ENCODE data around the gene CDKL4.
"Not testable (repeated sequence)": the region's sequence is repeated elsewhere in the genome, so short reads cannot be mapped to it uniquely, and the experiment has no call there.

The CDKL4 gene

DNA sequence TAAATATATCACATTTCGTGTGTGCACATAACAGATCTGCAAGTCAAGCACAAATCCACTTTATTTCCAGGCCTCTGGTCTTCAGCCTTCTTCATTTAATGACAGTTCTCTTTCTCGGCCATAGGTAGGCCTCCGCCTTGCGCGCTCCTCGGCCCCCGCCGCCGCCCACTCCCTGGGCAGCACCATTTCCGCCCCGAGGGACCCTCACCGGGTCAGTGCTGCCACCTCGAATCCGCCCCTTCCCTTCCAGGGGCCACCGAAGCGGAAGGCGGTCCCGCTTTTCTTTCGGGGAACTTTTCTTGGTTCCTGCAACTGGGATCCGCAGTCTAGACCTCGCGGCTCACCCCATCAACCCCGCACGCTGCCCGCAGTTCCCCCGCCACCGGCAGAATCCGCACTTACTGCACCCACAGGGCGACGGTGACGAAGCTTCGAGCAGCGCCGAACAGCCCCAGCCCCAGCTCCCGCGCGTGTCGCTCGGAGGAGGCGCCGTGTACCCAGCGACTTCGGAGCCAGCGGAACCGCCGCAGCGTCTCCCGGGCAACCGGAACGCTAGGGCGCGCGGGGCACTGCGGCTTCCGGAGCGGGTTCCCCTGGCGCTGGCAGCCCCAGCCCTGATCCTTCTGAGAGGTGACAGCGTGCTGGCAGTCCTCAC is at the start of gene CDKL4:
TSS of gene CDKL4 (minus strand) at position 502 of the 655 bp plus-strand sequence.
- no peak for DNase-seq

DNA sequence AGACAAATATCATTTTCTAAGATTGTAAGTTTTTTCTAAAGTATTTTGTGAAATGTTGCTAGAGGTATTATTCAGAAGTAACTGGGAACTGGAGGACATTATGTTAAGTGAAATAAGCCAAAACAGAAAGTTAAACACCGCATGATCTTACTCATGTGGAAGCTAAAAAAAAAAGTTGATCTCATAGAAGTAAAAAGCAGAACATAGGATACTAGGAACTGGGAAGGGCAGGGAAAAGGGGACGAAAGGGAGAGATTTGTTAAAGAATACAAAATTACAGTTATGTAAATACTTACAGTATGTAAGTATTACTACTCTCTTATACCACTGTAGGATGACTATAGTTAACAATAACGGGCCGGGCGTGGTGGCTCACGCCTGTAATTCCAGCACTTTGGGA is 46.7 kb upstream of the CDKL4 start:
- no peak for DNase-seq

DNA sequence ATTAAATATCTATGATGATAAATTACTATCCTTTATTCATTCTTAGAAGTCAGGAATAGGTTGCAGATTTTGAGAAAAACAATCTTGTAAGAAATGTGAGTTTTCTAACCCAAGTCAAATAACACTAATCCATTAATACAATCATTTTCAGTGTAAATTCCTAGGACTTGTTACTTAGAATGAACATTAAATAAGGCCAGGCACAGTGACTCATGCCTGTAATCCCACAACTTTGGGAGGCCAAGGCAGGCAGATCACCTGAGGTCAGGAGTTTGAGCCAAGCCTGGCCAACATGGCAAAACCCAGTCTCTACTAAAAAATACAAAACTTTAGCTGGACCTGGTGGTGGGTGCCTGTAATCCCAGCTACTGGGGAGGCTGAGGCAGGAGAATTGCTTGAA is 45.8 kb upstream of the CDKL4 start:
- DNase-seq, result no peak

DNA sequence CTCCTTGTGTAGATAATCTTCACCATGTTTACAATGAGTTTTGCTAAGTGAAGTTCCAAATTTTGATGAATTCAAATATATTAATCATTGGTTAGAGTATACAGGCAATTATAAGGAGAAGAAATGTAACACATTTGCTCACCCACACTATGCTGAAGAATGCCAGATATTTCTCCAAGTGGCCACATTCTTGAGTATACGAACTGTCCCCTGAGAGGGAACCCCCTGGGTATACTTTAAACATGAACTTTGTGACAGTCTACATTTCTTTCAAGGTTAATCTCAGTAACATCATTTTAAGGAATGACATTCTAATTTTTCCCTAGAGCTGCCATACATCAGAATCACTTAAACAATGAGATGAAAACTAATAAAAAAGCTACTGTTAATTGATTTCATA is 39.8 kb upstream of the CDKL4 start:
- no peak for DNase-seq

DNA sequence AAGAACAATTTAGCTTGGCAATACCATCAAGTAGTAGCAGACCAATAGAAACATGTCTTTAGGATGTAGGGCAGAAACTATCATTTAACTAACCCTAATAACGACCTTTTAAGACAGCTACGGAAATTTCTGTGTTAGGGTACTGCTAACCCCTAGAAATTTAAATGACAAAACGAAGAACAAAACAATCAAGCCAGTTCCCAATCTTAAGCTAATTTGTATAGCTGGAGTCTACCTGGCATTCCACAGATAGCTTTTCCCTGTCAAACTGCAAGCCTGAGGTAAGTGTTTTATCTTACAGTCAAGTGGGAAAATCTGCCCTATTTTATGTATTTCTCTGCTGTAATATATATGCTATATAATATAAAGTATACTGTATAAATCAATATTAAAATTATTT is 37.6 kb upstream of the CDKL4 start:
- no peak for DNase-seq

DNA sequence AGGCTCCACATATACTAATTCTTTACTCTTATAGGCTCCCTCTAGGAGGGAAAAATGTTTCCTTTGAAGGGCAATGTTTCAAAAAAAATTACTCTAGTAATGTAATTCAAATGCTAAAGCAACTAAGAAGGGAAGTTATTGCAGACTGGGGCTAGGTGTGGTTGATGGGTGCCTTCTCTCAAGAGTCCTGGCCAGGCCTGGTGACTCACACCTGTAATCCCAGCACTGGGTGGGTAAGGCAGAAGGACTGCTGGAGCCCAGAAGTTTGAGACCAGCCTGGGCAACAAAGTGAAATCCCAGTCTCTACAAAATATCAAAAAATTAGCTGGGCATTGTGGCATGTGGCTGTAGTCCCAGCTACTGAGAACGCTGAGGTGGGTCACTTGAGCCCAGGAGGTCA is 31.2 kb upstream of the CDKL4 start:
- DNase-seq, result no peak

DNA sequence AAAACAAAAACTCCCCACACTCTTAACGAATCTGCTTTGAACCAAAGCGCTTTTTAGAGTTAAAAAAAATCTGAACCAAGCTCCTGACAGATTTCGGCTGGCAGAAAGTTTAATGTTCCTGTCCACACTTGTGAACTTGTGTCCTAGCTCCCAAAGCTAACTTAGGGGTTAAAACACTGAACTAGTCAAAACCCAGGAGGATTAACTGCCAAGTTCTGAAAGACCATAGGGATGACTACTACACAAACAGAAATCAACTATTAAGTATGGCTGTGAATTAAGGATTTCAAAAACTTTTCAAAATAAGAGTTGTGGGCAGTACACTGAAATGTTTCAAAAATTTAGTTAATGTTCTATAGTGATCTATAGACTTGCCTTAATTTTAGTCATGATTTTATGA is 26.2 kb upstream of the CDKL4 start:
- no peak for DNase-seq

DNA sequence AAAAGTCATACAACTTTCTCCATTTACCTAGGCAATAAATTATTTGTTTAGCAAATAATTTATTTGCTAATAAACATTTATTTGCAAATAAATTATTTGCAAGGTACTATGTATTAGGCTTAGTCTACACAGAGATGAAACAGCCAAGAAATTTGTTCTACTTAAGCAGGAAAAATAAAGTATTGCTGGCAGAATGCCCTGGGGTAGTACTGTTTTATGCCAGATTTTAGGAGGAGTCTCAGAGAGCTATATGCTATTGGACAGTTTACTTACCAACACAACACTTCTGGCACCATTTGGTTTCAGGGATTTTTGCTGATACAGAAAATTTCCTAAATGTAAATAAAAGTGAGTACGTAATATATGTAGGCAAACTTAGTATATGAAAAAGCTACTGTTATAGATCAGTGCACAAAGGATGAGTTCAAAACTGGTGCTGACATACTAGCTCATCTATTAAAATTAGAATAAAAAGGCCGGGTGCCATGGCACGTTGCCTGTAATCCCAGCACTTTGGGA is 23.2 kb upstream of the CDKL4 start:
- no peak for DNase-seq

DNA sequence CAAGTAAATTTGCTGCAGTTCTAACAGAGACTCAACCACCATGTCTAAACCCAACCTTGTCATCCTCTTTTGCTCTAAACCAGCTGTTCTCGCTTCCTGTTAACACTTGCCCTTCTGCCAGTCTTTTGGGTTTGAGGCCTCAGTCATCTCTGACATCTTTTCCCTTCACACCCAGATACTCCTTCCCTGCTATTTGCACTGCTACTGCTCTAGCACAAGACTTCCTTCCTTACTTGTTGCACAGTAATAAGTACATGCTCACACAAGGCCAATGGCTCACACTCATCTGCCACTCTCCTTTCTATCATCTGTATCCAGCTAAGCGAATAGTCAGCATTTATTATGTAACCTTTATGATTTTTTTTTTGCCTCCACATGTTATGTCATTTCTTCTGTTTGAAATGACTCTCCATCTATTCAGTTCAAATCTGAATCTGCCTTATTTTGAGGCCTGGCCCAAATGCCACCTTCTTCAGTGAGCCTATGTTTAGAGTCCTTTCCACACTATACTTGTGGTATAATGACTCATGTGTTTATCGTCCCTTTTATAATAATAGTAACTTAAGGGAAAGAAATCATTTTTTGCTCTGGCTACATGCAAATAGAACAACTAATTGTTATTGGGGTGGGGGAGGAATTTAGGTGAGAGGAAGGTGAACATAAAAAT is 22.5 kb upstream of the CDKL4 start:
- DNase-seq, result no peak

DNA sequence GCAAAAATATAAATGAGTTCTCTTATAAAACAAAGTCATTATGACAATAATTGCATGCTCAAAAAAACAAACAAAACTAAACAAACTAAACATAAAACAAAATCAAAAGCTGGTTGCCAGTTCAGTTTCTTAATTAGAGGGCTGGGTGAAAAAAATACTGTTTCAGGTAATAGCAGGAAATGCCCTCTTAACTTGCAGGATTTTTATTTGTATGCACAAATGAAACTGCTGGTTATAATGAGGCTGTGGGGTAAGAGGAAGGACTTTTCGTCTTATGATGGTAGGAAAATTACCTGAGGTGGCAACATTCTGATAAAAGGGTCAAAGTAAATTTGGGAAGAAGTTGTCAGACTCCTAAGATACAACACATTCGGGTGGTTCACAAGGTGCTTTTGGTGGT is 21.5 kb upstream of the CDKL4 start:
- DNase-seq, result no peak

DNA sequence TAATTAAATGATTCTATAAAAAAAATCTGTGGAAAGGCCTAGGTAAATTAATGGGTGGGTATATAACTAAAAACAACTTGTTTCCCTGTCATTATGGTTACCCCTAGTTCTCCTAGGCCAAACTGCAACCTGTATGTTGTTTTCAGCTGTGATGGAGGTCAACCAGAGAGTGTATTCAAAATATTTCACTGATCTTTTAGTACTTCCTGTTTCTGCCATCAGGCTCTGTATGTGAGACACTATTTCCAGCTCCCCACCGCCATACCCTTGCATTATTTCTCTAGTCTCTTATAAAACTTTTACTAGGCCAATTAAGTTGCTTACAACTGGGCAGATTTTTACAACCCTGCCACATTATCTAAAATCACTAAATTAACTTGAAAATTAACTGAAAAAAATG is 21.0 kb upstream of the CDKL4 start:
- no peak for DNase-seq

DNA sequence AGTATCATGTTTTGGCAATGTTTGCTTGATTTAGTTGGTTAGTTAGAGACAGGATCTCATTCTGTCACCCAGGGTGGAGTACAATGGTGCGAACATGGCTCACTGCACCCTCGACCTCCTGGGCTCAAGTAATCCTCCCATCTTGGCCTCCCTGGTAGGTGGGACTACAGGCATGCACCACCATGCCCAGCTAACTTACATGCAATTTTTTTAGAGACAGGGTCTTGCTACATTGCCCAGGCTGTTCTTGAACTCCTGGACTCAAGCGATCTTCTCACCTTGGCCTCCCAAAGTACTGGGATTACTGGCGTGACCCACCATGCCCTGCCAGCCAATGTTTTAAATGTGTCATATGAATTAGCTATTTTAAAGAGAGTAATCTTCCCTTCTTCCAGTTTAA is 16.3 kb upstream of the CDKL4 start:
- DNase-seq, result no peak

DNA sequence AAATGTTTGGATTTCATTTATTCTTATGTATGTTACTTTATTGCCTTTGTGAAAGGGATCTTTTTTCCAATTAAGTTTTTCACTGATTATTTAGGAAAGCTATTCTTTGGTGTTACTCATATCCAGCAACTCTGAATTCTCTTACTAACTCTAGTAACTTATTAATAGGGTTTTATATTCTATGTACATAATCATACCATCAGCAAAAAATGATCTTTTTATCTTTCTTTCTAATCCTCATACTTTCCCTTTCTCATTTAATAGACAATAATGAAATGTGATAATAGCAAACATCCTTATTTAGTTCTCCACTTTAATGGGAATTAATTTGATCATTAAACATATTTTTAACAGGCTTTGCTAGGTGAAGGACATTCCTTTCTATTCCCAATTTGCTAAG is 12.3 kb upstream of the CDKL4 start:
- no peak for DNase-seq

DNA sequence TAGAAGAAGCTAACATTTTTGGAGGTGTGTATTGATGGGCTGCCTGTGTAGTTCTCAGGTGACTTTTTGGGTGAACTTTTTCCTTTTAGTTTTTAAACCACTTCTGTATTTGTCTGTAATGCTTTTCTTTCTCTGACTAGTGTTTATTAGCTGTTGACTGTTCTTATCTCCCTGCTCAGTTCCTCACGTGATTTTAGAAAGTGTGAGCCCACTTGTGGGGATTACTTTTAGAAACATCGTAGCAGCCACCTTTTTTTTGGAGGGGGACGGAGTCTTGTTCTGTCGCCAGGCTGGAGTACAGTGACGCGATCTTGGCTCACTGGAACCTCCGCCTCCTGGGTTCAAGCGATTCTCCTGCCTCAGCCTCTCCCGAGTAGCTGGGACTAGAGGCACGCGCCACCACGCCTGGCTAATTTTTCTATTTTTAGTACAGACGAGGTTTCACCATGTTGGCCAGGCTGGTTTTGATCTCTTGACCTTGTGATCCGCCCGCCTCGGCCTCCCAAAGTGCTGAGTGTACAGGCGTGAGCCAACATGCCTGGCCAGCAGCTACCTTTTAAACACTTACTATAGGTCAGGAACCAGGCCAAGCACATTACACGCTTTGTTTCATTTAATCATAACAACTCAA is 9.2 kb upstream of the CDKL4 start:
- DNase-seq, result no peak

DNA sequence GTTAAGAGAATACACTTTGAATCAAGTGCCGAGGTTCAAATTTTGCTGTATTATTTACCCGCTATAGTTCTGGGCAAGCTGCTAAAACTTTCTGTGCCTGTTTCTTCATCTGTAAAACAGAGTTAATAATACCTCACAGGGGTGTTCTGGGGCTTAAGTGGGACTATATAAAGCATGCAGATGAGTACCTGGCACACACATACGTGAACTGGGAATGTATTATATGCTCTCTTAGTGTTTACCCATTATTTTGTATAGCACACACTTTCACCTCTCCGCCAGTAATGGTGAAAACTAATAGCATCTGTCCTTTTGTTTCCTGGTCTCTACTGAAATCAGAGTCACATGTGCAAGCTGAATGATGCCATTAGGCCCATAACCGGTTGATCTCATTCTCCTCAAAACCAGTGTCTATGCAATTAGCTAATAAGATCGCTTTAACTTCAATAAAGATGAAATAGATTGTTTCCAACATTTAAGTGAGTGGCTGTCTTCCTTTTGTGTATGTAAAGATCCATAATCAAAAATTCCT is 3.8 kb upstream of the CDKL4 start:
- peak; percentile 81 for DNase-seq

DNA sequence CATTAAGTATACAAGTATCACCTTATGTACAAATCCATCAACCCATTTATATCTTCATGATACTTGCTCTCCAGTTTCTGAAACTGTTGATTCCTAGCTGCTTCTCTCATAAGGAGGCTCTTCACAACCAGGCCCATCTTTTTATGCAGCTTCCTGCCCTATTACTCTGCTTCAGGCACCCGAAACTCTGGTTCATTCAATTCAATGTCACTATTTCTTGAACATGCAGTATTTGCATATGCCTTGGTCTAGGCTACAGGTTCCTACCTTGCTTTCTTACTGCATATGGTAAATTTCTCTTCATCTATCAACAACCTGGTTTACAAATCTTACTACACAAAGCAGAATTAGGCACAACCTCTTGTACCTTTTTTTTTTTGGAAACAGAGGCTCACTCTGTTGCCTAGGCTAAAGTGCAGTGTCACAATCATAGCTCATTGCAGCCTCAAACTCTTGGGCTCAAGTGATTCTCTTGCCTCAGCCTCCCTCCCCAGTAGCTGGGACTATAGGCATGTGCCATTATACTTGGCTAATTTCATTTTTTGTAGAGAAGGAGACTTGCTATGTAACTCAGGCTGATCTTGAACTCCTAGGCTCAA is 2.7 kb upstream of the CDKL4 start:
- no peak for DNase-seq

DNA sequence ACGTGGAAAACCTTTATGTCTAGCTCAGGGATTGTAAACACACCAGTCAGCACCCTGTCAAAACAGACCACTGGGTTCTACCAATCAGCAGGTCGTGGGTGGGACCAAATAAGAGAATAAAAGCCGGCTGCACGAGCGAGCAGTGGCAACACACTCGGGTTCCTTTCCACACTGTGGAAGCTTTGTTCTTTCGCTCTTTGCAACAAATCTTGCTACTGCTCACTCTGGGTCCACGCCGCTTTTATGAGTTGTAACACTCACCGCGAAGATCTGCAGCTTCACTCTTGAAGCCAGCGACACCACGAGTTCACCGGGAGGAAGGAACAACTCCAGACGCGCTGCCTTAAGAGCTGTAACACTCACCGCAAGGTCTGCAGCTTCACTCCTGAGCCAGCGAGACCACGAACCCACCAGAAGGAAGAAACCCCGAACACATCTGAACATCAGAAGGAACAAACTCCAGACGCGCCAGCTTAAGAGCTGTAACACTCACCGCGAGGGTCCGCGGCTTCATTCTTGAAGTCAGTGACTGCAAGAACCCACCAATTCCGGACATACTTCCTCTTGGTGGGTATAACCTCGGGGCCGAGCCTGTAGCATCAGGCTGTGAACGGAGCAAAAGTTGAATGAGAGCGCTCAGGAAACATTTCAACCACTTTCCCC is 1.3 kb upstream of the CDKL4 start:
- DNase-seq, result not testable (repeated sequence)

DNA sequence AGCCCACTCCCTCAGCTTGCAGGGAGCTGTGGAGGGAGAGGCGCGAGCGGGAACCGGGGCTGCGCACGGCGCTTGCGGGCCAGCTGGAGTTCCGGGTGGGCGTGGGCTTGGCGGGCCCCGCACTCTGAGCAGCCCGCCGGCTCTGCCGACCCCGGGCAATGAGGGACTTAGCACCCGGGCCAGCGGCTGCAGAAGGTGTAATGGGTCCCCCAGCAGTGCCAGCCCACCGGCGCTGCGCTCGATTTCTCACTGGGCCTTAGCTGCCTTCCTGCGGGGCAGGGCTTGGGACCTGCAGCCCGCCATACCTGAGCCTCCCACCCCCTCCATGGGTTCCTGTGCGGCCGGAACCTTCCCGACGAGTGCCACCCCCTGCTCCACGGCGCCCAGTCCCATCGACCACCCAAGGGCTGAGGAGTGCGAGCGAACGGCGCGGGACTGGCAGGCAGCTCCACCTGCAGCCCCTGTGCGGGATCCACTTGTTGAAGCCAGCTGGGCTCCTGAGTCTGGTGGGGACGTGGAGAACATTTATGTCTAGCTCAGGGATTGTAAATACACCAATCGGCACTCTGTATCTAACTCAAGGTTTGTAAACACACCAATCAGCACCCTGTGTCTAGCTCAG is 582 bp upstream of the CDKL4 start:
- DNase-seq, result not testable (repeated sequence)

DNA sequence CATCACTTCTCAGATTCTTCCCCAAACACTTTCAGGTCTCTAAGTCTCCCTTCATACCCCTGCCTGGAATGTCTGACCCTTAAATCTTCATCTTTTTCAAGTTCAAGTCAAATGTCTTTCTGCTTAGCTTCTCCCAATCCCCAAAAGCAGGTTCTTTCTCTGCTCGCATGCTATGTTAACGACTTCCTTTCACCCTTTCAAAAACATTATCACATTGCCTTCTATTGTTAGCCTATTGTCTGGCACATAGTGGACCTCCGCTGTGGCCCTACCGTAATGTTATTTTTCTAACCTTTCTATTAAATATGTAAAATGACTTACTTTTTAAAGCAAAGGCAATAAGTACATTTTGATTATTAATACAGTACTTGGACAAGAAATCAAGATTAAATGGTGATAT is 2.2 kb downstream of the CDKL4 start:
- DNase-seq, result no peak

DNA sequence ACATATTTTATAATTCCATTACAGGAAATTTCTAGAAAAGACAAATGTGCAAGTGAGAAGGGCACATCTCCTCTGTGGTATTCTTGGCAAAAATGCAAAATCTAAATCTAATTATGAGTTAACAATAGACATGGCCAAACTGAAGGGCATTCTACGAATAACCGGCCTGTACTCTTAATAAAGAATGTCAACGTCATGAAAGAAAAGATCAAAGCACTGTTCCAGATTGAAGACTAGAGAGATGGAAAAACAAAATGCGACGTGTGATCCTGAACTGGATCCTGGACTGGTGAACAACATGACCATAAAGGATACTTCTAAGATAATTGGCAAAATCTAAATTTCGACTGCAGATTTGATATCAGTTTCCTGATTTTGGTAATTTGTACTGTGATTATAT is 3.0 kb downstream of the CDKL4 start:
- no peak for DNase-seq

DNA sequence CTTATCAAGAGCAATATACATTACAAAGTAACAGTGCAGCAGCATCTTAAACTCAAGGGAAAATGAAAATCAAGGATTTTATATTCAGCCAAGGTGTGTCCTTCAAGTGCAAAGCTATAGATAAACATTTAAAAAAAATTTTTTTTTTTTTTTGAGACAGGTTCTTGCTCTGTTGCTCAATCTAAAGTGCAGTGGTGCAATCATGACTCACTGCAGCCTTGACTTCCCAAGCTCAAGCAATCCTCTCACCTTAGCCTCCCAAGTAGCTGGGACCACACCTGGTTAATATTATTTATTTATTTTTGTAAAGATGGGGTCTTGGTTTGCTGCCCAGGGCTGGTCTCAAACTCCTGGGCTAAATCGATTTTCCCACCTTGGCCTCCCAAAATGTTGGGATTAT is 9.0 kb downstream of the CDKL4 start:
- no peak for DNase-seq

DNA sequence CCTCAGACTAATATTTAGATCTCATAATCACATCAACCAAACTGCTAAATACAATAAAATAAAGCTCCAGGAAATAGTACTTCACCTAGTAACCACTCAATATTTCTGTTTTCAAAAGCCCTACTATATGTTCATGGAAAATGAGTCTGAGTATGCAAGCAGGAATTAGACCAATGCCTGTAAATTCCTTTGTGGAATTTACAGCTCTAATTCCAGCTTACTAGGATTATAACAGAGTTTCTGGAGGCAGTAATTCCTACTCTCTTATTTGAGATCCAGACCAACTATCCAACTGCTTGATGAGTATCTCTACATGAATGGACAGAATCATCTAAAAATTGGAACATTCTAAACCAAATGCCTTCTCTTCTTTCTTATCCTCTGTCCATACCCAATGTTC is 11.6 kb downstream of the CDKL4 start:
- DNase-seq, result no peak

Measured in NCI-H1092 (cell line).